Brain microvascular endothelial cell (primary cell): ENCODE results near the gene MAN1C1.

Experiments
- DNase-seq: peaks from one replicate; pipeline ENCODE4 v3.0.0-alpha.2; 2020
- H3K27ac ChIP-seq: fragments of 250-450 bp; sonication (Bioruptor Pico); 2 replicates; pipeline ENCODE4 v1.5.1; 2020; ENCODE audit warnings: mild to moderate bottlenecking, moderate library complexity
- H3K27me3 ChIP-seq: fragments of 250-450 bp; sonication (Bioruptor Pico); replicated peaks from 2 replicates; pipeline ENCODE4 v1.5.1; 2020; ENCODE audit warnings: mild to moderate bottlenecking
- H3K36me3 ChIP-seq: fragments of 250-450 bp; sonication (Bioruptor Pico); replicated peaks from 2 replicates; pipeline ENCODE4 v1.5.1; 2020; ENCODE audit warnings: mild to moderate bottlenecking
- H3K4me3 ChIP-seq: 2 replicates; pipeline ENCODE4 v1.5.1; 2011; ENCODE audit warnings: low read depth, mild to moderate bottlenecking, control low read depth, low read length, moderate library complexity
- in situ Hi-C: cut with HindIII; loops from 2 replicates; pipeline ENCODE4 v1.10.0; 2017; ENCODE audit warnings: low sequenced_read_pairs, low pct_ligation_motif_present
- TF ChIP-seq, protein P1 (sequence below): IDR thresholded peaks from 2 replicates; pipeline ENCODE4 v1.5.1; 2011; ENCODE audit warnings: low read depth, mild to moderate bottlenecking, moderate library complexity, low read length, control low read depth, inconsistent platforms; ENCODE audit errors: missing control alignments

MAN1C1 gene

DNA sequence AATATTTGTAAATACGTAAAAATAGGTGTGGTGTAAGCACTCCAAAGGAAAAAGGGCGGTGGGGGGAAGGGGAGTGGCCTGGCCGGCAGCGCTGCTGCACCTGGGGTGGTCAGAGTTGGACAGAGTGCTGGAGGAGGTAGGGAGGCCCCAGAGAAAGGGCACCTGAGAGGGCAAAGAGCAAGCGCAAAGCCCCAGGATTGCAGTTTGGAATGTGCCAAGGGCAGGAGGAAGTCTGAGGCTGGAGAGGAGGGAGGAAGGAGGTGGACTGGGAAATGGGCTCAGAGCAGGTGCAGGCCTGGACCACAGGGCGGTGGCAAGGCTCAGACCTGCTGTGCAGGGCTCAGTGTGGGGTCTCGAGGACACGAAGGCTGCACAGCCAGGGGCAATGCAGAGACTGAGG lies 42.6 kb upstream of the MAN1C1 start:
- in situ Hi-C loops = no loop called here
- Histone ChIP-seq H3K36me3 (no peaks in the 10 kb centered on the region), H3K27ac (no peak overlapping the region), H3K27me3 (no peaks in the 10 kb centered on the region), H3K4me3 (no peak overlapping the region)
- no peak for DNase-seq
- TF ChIP-seq, protein P1, sequence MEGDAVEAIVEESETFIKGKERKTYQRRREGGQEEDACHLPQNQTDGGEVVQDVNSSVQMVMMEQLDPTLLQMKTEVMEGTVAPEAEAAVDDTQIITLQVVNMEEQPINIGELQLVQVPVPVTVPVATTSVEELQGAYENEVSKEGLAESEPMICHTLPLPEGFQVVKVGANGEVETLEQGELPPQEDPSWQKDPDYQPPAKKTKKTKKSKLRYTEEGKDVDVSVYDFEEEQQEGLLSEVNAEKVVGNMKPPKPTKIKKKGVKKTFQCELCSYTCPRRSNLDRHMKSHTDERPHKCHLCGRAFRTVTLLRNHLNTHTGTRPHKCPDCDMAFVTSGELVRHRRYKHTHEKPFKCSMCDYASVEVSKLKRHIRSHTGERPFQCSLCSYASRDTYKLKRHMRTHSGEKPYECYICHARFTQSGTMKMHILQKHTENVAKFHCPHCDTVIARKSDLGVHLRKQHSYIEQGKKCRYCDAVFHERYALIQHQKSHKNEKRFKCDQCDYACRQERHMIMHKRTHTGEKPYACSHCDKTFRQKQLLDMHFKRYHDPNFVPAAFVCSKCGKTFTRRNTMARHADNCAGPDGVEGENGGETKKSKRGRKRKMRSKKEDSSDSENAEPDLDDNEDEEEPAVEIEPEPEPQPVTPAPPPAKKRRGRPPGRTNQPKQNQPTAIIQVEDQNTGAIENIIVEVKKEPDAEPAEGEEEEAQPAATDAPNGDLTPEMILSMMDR = no peak

DNA sequence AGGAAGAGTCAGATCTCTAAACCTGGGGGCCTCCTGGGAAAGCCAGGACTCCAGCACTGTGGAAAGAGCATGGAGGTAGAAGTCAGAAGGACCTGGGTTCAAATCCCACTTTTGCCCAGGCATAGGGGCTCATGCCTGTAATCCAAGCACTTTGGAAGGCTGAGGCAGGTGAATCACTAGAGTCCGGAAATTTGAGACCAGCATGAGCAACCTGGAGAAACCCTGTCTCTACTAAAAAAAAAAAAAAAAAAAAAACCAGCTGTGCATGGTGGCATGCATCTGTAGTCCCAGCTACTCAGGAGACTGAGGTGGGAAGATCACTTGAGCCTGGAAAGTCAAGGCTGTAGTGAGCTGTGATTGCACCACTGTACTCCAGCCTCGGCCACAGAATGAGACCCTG lies 41.4 kb upstream of the MAN1C1 start:
- Histone ChIP-seq H3K27me3 (peaks cover 2% of the 10 kb centered on the region), H3K36me3 (no peaks in the 10 kb centered on the region), H3K27ac (no peak overlapping the region), H3K4me3 (no peak overlapping the region)
- TF ChIP-seq, protein P1 = no peak
- DNase-seq = no peak
- in situ Hi-C loops = no loop called here

DNA sequence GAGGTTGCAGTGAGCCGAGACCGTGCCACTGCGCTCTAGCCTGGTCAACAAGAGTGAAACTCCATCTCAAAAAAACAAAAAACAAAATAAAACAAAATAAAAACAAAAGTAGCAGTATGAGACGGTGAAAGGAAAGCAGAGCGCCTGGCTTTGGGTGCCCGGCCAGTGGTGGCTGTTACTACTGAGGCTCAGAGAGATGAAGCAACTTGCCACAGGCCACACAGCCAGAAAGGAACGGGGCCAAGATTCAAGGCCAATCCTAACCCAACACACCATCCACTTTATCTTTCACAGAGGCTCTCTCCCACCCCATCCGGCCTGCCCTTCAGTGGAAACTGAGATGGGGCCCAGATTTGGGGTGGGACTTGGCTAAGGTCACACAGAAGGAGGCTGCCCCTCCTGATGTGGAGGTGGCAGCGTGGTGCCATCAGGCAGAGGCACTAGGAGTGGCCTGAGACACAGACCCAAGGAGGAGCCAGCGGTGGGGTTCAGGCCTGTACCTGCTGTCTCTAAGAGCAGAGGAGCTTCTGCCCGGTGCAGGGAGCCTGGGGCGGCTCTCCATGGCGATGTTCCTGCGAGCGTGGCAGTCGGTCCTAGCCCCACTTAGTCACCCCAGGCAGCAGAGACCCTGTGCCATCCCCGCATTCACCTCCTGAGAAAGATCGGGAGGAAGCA lies 40.0 kb upstream of the MAN1C1 start:
- no peak for DNase-seq
- Histone ChIP-seq H3K4me3 (no peak overlapping the region), H3K36me3 (no peaks in the 10 kb centered on the region), H3K27ac (no peak overlapping the region), H3K27me3 (peaks cover 2% of the 10 kb centered on the region)
- in situ Hi-C loops = no loop called here
- TF ChIP-seq, protein P1 = no peak

DNA sequence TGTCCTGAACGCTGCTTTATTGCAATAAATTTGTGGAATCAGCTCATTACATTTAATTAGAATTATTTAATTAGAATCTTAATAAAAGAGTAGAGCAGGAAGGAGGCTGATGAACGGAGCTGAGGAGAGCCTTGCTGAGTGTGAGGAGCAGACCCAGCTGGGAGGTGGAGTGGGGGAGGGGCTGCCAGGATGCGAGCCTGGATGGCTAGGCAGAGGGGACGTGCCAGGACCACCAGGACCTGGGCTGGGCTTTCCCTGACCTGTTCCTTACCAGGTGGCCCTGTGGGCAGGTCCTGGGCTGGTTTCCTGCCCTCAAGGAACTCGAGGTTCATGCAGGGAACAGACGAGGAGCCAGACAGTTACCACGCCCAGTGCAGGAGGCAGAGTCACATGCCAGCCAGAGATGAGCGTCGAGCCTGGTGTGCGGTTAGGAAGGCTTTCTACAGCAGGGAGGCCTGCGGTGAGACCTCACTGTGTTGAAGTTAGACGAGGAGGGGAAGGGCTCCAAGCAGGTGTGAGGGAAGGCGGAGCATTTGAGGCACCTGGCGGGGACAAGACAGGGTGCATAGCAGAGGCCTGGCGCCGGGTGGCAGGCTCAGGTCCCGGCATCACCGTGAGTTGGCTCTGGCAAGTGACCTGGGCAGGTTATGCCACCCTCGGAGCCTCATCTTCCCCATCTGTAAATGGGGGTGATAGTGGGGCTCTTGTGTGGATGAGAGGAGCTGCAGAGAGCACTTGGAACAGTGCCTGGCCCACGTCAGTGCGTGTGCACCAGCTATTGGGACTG lies 39.3 kb upstream of the MAN1C1 start:
- TF ChIP-seq, protein P1 = no peak
- in situ Hi-C loops = no loop called here
- Histone ChIP-seq H3K4me3 (no peak overlapping the region), H3K36me3 (no peaks in the 10 kb centered on the region), H3K27me3 (peaks cover 2% of the 10 kb centered on the region), H3K27ac (no peak overlapping the region)
- DNase-seq = no peak

DNA sequence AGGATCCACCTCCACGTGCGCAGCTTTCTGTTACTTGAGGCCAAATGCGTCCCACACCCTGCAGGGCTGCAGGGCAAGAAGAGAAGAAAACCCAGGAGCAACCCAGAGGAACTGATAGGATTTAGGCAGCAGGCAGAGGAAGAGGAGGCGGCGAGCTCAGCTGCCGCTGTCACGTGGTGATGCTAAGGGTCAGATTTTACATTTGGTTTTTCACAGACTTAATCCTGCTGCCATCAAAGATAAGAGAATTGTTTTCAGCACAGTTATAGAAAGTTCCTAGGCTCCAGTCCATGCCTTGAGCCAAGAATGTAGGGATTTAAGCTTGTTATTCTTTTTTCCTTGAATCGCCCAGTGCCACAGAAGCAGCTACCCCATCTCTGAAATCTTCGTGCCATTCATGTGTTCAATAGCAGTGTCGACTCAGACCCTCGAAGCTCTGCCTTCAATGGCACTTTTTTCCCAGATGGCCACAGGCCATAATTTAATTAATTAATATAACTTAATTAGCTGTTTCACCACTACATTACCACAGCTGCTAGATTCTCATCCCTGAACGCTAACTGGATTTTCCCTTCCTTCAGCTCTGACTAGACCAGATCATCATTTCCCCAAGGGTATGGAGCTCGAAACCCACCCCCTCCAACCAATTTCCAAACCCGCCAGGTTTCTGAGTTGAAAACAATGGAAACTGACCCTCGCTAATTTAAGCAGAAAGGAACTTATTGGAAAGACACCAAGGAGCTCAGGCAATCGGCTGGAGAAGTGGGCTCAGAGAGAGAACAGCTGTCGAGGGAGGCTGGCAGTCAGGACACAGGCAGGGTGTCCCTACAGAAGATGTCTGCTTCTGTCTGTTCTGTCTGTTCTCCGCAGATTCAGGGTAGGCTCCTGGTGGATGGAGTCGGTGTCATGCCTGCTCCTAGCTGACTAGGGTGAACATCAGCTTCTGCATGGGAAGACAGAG lies 37.0 kb upstream of the MAN1C1 start:
- DNase-seq = no peak

More for the DNA sequence above, 37.0 kb upstream of the MAN1C1 start:
- H3K36me3 ChIP-seq = no peaks in the 10 kb centered on the region
- TF ChIP-seq, protein P1 = no peak
- no peak overlapping the region for H3K4me3 ChIP-seq
- H3K27ac ChIP-seq = no peak overlapping the region
- in situ Hi-C loops = no loop called here
- peaks cover 2% of the 10 kb centered on the region for H3K27me3 ChIP-seq
